Measurements from ENCODE around the gene YAE1.

DNA sequence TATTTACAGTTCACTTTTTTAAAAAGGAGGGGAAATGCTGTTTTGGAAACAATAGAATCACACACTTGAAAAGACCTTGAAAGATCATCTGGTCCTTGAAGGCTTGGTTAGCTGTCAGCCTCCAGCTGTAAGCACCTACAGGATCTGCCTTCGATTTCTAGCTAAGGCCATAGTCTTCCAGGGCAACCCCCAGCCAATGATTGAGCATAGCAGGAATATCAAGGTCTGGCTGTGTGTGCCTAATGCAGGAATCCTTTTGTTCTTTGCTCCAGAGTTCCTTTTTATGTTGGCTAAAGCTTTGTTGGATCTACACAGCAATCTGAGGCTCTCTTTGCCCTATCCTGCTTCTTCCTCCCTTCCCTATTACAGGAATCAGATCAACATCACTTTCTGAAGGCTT lies 5.2 kb upstream of the YAE1 start:
- TF ChIP-seq, protein P1, sequence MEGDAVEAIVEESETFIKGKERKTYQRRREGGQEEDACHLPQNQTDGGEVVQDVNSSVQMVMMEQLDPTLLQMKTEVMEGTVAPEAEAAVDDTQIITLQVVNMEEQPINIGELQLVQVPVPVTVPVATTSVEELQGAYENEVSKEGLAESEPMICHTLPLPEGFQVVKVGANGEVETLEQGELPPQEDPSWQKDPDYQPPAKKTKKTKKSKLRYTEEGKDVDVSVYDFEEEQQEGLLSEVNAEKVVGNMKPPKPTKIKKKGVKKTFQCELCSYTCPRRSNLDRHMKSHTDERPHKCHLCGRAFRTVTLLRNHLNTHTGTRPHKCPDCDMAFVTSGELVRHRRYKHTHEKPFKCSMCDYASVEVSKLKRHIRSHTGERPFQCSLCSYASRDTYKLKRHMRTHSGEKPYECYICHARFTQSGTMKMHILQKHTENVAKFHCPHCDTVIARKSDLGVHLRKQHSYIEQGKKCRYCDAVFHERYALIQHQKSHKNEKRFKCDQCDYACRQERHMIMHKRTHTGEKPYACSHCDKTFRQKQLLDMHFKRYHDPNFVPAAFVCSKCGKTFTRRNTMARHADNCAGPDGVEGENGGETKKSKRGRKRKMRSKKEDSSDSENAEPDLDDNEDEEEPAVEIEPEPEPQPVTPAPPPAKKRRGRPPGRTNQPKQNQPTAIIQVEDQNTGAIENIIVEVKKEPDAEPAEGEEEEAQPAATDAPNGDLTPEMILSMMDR (IDR thresholded peaks at IDR 0.05; ENCODE audit: low read depth, low read length): no peak
- no peak for TF ChIP-seq EZH2phosphoT487 (IDR thresholded peaks at IDR 0.05; ENCODE audit: low read depth)

Measured in OCI-LY3 (cell line).